HS-5 (cell line): ENCODE data around the gene TUB.
A peak's percentile ranks its signal among the peaks of the same experiment; 100 is the strongest.

Experiments
- DNase-seq: peaks from one replicate; pipeline ENCODE4 v3.0.0-alpha.2; 2012; ENCODE audit warnings: low read depth

The TUB gene

DNA sequence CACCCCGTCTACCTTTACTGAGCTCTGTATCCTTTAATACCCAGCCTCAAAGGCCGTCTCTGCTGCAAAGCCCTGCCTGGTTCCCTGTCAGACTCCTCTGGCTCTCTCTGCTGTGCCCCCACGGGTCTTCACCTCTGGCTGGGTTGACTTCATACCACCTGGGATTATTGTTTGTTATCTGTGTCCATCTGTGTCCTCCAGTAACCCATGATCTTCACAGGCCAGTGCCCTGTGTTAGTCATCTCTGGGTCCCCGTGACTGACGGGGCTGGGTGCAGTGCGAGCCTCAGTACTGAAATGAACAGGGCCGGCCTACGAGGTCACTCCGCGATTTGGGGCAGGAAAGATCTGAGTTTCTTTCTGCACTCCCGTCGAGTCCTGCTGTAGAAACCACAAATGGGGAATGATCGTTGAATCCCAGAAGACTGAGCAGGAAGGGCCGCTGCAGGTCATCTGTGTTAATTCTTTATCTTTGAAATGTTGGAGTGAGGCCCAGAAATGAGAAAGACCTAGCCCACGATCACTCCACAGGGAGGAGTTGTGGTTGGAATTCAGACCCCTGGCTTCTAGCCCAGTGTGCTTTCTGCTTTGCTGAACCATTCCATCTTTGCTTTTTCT lies 12.3 kb upstream of the TUB start:
- DNase-seq: peak; percentile 68

DNA sequence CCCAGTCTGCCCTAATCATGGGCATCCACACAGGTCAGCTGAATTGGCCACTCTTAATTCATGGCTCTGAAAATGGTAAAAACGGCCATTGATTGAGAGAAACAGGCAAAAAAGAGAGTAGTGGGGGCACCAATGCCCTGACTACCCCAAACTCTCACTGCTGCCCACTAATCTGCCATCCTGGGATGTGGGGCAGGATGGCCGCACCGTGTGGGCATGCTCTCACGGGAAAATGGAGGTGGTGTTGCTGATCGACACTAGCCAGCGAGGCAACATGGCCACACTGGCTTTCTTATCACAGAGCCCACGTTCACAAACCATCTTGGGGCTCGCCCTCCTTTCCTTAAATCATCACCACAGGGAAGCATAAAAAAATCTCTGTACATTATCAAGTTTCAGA lies 11.2 kb upstream of the TUB start:
- DNase-seq: no peak

DNA sequence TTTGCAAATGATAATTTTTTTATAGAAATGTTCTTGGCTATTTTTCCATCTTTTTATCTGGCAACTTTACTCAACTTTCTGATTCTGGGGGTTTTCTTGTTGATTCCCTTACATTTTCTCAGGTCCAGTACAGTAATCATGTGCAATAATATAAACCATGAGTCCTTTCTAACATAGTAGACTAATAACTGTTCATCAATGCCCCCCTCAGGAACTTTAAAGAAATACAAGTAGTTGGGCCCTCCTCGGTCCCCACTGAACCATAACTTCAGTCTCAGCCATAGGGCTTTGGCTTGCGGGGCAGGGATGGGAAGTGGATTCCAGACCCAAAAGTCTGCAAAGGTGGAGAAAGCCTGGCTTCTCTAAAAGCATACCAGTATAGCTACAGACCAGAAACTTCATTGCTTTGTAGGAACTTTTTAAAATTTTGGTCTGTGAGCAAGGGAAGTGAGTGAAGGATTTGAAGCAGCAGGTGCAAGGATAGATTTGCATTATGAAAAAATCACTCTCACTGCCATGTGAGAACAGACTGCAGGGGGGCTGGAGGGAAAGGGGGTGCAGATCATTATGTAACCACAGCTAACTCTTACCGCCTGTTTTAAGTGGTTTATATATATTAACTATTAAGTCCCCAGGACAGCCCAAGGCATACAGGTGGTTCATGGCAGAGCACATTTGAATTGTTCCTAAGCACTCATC lies 10.4 kb upstream of the TUB start:
- DNase-seq: no peak

DNA sequence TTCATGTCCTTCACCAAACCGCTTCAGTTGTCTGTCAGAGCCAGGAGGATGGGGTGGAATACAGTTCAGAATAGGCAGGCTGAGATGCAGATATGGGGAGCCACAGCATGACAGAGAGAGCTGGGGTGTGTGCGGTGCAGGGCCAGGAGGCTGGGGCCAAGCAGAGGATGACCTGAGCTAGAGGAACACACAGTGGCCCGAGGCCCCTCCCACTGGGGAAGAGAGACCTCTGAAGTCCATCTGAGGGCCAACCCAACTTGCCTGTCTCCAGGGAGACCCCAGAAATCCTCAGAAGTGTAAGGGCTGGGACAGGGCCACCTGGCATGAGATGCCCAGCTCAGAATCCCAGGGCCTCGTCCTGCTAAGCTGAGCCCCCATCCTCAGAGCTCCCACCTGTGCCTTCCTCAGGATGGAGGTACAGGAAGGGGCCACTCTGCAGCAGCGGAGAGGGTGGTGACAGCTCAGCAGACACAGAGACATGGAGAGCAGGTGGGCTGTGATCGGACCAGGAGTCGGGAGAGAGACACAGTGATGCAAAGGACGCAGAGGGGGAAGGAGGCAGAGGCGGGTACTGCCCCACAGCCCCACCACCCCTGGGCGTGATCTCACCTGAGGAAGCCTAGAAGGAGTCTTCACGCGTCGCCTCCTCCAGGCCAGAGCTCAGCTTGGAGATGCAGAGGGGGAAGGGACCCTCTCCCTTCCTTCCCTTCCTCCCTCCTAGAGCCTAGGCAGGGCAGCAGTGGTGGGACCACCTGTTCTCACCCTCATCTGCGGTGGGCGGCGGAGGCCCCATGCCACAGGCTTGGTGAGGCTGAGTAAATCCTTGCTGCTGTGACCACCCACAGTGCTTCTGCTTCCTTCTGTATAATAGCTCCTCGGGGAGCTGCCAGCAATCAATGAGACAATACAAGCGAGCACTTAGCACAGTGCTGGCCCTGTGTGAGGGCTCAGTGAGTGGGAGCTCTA lies 9.1 kb upstream of the TUB start:
- no peak for DNase-seq

DNA sequence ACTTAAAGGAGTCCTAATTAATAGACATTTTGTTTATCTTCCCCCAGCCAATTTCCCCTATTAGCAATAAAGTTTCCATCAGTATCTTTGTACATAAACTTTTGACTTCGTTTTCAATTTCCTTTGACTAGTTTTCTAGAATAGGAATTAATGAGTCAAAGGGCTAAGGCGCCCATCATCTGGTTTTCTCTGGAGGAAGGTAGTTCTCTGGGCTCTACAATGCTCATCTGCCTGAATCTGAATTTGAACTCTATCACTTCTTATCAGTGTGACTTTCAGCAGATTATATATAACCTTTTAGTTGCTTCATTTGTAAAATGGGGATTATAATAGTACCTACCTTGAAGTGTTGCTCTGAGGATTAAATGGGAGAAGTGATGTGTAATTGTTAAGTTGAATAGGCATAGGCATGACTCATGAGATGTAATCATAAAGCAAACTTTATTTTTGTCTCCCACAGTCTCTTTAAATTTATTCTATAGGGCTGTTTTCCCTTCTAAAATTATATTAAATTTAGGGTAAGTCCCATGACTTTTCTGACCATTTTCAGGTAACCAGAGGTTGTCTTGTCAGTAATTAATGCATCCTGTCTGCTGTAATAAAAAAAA lies 5.8 kb upstream of the TUB start:
- no peak for DNase-seq

DNA sequence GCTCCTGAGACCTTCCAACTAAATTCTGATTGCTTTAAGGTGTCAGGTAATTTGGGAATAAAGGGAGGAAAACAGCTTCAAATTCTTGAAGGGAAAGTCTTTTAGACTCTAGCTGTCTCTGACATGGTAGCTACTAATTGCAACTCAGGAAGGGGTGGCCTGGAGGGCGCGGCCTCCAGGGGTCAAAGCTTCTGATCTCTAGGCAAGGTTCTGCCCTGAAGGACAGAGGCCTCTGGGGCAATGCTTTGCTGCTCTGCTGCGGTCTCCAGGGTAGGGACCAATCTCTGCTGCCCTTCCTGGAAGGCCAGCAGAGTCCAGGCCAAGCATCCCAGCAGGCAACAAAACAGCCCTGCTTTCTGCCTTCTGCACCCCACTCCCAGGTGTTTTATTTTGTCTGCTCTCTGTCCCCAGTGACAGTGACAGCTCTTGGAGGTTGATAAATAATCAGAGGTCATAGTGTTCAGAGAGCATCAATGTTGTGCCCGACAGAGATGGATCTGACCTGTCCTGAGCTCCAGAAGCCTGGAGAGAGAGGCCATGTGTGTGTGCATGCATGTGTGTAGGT lies 1.8 kb upstream of the TUB start:
- no peak for DNase-seq

DNA sequence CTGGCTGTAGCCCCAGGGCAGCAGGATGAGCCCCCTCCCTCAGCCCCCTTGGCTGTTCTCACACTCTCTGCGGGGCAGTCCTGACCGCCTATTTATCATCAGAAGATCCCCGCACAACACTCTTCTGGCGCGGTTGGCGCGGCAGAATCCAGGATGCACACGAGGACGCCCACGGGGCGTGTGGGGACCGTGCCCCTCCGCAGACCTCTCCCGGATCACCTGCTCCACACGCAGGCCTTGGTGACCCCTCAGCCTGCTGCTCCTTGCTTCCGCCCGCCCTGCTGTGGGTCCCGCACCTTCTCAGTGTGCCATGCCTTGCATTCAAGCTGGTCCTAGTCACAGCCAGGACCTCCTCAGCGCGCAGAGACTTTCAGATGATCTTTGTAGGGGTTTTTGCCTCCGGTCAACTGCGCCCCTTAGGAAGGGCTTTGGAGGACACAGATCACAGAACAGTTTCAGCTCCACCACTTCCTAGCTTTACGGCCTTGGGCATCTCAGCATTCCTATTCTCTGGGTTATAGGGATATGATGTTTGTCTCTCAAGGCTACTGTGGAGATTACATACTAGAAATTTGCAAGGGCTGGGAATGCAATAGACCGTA lies 841 bp upstream of the TUB start:
- no peak for DNase-seq

DNA sequence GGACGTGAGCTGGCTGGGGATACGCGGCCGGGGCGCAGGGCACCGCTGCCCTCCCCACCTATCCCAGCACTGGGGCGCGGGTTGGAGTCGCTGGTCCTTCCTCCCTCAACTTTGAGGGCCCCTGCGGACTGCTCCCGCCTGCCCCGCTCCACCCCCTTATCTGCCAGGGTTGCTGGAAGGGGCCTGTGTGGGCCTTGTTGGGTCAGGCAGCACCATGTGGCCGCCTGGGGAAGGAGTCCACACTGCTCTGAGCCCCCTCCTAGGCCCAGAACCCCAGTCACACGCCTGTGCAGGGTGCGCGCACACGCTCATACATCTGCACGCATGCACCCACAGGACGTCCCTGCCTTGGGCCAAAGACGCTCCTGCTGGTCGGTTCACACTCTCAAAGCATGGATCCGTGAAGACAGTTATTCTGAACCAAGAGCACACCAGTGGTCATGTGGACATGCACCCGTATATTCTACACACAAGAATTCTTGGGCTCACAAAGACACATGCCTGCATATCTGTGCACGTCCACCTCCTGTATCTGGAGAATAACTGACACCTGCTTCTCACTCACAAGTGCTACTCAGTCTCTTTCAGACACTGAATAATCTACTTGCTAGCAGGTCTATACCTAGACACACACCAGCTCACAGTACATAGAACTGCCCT lies 710 bp downstream of the TUB start:
- no peak for DNase-seq

DNA sequence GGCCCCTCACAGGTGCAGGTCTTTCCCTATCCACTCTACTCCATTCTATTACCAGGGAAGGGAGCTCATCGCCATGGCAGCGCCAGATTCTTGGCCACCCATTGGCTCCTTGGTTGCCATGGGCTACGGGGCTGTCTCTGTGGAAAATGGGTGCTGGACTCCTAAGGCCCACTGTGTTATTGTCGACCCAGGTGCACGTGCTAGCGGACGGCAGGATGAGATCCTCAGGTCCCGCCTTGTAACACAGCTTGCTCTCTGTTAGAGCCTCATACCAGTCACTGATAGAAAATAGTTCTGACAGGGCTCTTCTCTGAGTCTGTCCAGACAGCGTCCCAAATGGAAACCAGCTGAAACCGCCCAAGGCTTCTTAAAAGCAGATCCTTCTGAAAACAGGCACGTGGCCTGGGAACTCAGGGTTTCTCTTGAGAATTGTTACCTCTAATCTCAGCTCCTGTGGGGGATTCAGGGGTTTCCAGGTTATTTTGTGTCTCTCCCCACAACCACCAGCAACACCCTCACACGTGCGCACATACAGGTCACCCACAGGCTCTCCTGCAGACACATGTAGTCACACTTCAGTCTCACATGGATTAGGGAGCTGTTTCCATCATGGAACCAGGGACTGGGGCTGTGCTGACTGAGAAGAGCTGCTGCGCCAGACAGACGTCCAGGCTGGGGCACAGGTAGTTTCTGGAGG lies 1.5 kb downstream of the TUB start:
- no peak for DNase-seq

DNA sequence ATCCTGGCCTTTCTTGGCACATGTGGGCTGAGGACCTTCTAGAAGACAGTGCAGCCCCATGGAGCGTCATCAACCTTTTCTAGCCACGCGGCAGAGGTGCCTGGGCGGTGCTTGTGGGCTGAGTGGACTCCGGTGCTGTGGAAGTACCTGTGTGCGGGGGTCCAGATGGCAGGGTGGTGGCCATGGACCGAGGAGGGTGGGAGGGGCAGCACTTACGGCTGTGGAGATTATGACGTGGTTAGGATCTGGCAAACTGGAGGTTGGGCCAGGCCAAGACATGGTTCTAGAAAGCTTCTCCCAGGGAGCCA lies 2.0 kb downstream of the TUB start:
- DNase-seq: no peak

DNA sequence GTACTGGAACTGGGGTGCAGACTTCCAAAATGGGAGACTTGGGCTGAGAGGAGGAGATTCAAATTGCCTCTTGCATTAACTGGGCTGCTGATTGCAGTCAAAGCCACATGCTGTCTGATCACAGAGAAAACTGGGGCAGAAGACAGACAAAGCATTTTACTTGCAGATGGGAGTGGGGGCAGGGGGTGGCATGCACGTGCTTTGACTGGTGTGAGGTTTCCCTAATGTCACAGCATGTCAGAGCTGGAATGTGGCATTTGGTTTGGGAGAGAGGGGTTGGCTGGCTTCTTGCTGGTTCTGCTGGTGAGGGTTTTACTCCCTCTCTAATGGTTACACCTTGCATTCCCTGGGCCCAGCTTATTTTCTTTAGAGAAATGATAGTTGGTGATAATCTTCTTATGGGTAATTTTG lies 2.9 kb downstream of the TUB start:
- no peak for DNase-seq

DNA sequence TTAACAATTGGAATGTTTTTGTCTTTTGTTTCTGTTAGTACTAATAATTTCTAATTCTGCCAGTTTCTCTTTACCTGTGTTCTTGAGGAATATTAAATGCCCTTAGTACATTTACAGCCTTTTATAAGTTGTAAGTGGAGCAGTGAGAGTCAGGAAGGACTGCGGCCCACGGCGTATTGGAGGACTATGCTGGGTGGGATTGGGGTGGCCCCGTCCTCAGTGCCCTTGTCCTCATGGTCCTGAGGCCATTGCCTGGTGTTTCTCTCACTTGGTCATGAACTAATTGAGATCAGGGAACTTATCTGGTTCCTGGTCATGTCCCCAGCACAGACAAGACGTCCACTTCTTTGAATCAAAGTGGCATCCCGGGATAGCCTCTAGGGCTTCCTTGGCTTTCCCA lies 3.3 kb downstream of the TUB start:
- no peak for DNase-seq

DNA sequence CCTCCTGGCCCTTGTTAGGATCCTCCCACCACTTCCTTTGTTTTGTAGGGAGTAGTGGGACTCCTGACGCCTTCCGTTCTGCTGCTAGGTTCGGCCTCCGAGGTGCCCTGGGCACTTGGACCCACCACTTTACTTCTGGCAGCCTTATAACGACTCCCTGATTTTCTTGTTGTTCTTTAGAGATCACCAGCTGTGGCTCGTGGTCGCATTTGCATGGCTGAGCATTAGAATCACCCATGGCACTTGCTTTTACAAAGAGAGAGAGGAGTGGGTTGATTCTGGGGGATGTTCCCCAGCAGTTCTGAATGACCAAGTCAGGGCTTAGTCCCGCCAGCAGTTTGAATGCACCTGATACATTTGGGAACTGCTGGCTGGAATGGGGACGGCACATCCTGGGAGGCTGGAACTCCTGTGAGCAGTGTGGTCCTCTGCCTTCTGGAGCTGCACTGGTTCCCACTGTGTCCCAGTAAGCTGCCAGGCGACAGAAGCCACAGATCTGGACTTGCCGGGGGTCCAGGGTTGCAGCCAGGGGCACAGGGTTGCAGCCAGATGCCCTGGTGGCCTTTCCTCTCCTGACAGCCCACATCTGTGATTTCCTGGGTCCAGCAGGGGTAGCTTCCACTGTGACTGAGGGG lies 4.1 kb downstream of the TUB start:
- no peak for DNase-seq

DNA sequence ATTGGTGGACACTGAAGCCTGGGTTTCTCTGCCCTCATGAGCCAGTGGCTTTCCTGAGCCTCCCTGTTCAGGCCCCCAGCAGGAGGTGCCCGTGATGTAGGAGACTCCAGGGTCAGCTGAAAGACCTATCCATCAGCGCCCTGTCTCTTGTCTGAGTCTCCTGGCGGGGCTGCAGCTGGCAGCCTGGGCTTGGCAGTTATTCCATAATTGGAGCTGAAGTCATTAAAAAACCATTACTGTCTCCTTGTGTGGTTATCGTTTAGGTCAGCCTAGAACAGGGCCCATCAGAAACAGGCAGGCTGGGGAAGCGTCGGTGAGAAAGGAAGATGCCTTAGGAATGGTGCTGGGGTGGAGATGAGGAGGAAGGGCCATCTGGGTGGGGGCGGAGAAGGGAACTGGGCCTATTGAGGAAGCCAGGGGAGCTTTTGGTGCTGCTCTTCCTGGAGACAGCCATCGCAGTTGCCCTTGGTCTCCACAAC lies 5.0 kb downstream of the TUB start:
- no peak for DNase-seq

DNA sequence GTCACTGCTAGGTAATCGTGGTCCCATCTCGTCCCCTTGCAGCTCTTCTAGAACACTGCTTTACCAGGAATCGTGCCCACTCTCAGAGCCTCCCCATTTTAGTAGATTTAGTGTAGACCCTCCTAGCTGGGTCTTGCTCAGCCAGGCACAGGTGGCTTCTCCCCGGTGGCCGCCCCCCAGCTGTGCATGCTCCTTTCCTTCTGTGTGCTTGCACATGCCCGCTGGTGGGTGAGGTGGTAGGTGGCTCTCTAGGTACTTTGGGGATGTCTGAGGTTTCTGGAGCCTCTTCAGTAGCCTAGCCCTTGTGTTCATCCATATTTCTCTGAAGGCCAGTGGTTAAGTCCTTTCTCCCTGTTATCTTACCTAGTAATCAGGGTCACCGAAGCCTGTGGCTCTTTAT lies 5.6 kb downstream of the TUB start:
- no peak for DNase-seq

DNA sequence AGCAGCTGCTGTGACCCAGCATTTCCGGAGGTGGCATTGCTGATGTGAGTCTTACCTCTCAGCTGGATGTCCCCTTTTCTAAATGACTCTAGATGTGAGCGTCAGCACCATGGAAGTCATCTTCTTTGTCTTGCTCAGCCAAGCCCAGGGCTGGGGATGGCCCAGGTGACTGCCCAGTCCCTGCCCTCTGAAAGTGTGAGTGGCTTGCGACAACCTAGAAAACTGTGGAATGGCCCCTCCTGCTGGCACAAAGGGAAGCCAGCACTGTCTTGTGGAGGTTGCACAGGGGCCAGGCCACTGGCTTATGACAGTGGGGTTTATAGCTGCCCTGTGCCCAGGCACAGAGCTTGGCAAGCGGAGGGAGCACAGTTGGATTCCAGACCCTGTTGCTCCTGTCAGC lies 6.2 kb downstream of the TUB start:
- no peak for DNase-seq

DNA sequence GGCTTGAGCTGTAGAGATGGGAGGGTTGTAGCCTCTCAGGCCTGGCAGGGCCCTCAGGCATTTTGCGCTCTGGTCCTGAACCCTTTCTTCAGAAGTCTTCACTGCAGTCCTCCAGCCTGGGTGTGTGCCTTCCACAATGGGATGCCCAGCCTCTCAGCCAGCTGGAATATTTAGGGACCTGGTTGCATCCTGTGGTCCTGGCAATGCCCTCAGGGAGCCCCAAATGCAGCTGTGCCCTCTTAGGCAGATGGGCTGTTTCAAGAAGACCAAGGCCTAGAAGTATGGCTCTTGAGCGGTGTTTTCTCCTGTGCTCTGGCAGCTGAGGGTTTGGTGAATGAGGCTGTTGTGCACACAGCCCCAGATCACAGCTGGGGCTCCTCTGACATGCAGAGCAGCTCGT lies 6.7 kb downstream of the TUB start:
- no peak for DNase-seq

DNA sequence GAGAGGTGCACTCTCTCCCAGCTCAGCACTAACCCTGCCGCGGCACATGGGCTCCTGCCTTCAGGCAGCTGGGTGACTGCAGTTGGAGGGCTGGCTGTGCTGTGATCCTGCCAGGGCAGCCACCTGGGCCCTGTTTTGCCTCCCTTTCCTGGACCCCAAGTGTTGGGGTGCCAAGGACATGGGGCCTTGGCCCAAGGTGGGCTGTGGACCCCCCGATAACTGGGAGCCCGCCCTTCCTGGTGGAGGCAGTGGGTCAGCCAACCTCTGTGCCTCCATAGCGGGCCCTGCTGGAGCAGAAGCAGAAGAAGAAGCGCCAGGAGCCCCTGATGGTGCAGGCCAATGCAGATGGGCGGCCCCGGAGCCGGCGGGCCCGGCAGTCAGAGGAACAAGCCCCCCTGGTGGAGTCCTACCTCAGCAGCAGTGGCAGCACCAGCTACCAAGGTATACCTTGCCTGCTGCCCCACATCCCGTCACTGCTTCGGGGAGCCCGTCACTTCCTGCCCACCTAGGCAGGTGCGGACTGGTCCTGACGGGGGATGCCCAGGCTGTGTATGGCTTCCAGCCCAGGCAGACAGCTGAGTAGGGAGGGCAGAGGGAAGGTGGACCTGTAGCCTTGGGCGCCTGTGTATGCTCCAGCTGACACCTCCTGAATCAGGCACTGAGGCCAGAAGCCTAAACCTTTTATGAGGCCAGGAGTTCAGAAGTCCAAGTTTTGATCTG lies 8.9 kb downstream of the TUB start:
- DNase-seq: no peak

DNA sequence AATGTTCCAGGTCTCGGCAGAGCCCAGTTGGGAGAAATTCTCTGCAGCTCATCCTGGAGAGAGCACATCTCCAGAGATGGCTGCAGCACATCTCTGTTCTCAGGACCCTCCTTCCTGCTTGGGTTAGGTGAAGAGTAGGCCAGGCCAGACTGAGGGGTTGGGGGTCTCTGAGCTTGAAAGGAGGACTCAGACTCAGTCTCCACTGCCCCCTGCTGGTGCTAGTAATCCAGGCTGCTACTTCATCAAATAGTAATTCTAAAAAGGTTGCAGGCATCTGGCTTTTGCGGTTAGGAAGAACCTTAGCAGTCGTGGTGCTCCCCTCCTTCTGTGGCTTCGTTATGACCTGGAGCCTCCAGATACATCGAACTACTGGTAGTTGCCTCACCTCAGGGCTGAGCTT lies 9.7 kb downstream of the TUB start:
- DNase-seq: no peak

DNA sequence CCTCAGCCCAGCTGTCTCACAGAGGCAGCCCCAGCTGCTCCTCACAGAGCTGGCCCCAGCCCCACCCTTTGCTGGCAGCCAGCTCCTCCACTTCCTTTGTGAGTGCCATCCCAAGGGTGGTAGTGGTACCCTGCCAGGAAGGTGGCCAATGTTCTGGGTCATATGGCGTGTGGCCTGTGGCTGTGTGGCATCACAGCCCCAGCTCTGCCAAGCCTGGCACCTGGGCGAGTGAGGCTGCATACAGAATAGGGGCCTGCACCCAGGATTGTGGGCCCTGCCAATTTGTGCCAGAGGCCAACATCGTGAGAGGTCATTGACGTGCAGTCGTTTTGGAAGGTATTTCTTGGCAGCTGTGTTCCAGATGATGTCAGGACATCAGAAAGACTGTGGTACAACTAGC lies 10.7 kb downstream of the TUB start:
- no peak for DNase-seq
